ENCODE results near the gene GALNT13.

The GALNT13 gene

DNA sequence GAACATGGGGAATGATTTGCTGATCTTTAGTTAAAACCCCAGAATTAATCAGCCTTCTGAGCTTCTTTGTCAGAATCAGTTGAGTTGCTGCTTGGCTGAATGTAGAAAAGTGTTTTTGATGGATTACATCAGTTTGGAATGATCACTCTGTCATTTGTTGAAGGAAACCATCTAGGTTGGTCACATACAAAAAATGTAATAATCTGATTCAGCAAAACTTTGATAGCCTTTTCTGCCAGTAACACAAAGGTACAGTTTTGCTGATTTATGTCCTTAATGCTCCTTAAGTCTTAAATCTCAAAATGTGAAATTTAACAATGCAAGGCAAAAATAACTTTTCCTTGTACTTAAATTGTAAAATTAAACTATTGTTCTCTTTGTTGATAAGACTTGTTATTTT is 74.3 kb downstream of the GALNT13 start:
- no peak for DNase-seq

DNA sequence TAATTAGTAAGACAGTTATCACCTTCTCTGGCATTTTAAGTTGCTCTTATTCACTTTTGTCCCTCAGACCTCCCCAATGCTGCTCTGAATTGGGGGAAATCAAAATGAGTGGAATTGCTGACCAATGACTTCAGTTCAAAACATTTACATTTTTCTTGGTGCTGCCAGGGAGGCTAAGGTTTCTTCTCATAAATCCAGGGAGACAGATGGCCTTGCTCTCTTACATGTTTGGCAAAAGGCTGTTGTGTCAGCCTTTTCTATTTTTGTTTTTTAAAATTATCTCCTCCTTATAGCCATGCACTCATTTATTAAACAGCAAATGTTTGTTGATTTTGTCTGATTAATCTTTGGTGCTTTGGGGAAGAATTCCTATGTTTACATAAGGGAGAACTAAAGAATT is 82.0 kb downstream of the GALNT13 start:
- no peak for DNase-seq

DNA sequence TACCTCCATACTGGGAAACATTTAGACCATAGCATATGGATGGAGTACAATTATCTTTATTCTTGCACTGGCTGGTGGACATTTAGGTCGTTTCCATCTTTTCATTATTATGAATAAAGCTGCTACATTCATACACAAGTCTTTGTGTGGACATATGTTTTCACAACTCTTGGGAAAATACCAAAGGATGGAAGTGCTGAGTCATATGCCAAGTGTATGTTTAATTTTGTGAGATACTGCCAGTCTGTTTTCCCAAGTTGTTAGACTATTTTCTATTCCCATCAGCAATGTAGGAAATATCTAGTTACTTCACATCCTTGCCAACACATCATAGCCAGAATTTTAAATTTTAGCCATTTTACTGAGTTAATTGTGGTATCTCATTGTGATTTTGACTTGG is 91.5 kb downstream of the GALNT13 start:
- DNase-seq = no peak

DNA sequence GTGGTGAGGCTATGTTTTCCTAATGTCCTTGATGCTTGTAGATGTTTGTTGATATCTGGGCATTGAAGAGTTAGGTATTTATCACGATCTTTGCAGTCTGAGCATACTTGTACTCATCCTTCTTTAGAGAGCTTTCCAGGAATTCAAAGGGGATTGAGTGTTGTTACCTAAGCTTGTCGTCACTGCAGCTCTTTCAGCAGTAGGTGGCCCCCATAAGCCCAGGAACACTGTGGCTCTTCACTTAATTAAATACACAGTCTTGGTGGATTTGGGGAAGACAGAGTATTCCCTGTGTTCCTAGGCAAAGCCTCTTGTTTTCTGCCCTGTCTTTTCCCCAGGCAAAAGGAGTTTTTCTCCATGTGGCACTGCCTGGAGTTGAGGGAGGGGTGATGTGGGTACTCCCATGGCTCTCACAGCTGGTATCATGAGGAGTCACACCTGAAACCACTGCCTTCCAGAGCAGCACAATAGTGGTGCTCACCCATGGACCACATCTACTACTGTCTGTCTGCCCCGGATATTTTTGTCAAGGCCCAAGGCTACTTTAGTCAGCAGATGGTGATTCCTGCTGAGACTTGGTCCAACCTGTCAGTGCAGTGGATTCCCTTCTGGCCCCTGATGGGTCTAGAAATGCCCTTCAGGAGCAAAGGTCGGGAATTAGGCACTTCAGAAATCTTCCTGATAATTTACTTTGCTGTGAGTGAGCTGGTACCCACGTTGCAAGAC is 95.7 kb downstream of the GALNT13 start:
- DNase-seq = no peak

DNA sequence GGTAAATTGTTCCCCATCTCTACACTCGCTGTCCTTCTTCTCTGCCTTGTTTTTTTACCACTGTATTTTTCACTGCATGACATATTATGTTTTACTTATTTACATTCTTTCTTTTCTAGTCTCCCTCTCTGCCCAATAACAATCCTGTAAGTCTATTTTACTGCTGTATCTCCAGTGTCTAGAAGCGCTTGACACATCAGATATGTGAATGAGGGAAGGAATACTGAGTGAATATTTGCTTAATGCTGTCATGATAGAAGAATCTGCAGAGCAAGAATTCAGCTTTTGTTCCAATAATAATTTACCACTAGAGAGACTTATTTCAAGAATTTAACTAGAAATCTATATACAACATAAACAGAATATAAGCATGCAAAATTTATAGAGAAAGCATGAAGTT is 99.5 kb downstream of the GALNT13 start:
- DNase-seq = no peak

DNA sequence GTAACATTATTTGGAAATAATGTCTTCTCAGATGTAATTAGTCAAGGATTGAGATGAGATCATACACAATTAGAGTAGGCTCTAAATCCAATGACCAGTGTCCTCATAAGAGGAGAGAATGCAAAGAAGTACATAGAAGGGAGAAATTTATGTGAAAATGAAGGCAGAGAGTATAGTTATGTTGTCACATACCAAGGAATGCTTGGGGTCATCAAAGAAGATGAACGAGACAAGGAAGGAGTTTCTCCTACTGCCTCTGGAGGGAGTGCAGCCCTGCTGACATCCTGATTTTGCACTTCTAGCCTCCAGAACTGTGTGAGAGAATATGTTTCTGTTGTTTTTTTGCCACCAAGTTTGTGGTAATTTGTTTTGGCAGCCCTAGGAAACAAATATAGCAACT is 100.1 kb downstream of the GALNT13 start:
- no peak for DNase-seq

DNA sequence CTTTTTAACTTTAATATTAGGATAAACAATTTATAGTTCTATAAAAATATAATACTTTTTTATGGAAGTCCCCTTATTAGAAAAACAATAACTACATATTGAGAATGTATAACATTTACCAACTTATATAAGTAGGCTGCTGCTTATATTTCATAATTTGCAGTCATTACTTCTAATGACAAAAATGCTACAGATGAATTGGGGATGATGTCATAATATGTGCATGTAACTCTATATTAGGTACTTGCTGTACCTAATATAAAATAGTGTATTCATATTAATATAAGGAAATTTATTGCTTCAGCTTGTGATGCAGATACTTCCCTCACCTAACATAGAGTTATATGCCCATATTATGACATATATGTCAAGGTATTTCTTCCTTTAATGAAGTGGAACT is 100.7 kb downstream of the GALNT13 start:
- DNase-seq = no peak

DNA sequence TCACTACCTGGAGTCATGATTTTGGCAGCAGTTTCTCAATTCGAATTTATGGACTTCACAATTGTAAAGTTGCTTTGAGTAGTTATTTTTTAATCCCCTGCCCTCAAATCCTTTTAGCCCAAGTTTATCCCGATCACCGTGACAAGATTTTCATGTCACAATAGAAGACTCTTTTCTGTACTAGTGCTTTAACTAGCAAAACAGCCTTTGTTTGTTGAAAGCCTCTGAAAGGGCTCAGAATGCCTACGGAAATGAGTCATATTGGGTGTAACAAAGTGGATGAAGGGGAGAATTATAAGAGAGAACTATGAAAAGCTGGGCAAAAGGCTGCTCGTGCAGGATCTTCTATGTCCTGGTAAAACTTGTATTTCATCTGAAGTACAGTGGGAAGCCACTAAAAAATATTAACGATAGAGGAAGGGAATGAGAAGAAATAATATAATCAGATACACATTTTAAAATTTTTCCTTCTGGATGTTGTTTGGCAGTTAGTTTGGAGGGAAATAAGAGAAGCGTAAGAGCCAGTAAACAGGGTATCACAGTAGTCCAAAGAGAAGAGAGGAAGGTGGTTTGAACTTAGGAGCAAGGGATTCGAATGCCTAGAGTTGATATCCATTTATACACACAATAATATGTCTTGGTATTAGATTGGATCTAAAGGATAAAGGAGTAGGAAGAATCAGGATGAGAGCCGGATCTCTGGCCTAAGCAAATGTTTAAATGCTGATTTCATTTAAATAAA is 114.9 kb downstream of the GALNT13 start:
- DNase-seq = no peak

DNA sequence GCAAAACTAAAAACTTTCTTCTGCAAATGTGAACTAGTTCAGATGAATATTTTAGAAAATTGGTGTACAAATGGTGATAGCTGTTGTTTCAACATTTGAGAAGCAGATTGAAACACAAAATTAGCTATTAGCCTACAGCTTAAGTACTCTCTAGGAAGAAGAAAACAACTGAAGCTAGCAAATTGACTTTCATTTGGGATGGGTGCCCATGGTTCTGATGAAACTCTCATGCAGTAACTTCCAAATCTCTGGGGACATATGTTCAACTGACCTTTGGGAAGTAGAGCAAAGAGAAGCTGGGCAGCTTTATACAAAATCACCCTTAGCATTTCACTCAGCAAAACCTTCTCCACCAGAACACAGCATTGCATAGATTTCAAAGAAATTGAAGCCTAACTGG is 119.0 kb downstream of the GALNT13 start:
- DNase-seq = no peak

DNA sequence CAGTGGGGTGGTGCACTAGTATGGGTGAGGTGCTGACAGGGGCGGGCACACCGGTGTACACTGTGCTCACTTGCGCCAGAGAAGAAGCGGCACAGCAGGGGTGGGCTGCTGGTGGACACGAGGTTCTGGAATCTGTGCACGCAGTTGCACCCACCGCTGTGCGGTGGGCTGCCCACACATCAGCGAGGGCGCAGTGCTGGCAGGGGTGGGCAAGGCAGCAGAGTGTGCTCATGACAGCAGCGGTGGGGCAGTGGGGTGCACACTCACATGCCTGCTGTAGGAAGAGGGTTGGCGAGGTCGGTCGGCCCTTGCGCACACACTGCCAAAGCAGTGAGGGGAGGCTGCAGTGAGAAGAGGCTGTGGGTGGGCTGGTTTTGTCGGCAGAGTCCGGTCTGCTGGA is 141.8 kb downstream of the GALNT13 start:
- DNase-seq = no peak

DNA sequence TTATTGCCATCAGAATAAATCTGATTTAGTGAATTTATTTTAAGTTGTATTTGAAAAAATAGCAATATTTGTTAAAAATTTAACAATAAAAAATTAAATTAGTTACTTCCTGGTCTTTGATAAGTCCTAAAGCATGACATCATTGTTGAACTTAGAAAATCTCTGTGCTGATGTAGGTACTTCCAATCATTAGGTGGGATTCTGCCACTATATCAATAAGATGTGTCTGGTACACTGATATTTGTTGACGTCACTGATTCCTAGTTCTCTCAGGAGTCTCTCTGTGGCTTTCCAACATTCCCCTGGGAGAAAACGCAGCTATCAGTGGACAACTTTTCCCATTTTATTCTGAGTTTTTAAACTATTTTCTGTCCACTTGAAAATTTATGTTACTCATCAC is 143.5 kb downstream of the GALNT13 start:
- no peak for DNase-seq

DNA sequence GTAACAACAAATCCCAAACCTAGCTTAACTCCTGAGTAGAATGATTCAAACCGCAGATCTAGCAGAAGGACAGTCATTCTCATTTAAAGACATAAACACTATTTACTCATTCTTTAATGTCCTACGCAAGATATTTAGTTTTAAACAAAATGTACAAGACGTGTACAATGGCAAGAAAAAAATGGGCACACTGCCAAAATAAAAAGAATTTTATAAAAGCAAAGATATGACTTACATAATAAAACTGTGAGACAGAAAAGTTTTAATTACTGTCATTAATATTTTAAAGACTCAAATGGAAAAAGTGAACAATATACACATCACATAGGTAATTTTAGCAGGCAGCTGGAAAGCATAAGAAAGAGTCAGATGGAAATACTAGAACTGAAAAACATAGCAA is 157.8 kb downstream of the GALNT13 start:
- DNase-seq = no peak

DNA sequence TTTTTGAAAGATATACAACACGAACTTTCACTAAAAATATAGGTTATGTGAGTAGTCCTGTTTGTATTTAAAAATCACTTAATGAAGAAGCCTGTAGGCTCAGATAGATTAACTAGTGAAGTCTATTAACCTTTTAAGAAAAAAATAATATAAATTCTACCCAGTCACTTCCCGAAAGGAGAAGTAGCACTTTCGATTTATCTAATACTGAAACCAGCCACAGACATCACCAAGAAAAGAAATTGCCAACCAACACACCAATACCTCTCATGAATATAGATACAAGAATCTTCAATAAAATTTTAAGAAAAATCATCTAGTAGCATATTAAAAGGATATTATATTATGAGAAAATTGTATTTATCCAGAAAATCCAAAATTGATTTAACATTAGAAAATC is 160.5 kb downstream of the GALNT13 start:
- no peak for DNase-seq

DNA sequence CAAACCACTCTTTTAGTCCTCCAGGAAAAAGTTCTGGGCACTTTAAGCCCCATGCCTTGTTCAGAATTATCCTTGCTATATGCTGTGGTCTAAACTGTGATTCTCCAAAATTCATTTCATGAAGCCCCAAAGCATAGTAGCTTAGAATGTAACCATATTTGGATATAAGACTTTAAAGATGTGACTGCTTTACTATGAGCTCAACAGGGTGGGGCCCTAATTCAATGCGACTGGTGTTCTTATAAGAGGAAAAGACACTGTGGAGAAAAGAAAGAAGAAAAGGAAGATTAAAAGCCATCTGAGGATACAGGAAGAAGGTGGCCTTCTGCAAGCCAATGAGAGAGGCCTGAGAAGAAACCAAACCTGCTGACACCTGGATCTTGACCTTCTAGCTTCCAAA is 174.8 kb downstream of the GALNT13 start:
- DNase-seq = no peak

DNA sequence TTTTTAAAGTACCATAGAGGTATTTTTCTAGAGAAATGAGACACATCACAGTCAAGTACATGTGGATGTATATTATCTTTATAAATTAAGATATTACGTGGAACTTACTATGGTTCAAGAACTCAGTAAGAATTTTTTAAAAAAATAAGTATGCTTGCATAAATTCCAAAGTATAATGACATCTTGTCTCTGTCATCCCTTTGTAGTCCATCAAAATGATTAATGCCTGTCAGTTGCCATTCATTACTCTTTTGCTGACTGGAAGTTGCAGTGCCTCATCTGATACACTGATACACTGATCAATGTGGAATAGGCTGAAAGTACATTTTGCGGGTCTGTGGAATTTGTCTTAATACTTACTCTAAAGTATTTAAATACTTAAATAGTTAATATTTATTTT is 177.2 kb downstream of the GALNT13 start:
- no peak for DNase-seq

DNA sequence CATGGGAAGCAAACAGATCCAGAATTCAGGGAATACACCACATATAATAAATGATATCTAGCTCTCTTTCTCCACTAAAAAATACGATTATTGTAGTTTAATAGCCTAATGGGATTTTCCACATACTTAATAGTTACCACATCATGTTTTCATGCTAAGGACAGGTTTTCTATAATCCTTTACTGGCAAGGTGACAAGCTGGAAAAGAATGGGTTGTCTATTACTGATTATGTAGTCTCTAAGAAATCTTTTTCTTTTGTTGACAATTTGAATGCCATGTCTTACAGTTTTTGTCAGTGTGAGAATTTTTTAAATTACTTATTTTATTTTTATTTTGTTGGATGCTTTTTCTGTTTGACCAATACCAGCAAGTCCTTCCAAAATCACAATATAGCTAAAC is 177.8 kb downstream of the GALNT13 start:
- no peak for DNase-seq

DNA sequence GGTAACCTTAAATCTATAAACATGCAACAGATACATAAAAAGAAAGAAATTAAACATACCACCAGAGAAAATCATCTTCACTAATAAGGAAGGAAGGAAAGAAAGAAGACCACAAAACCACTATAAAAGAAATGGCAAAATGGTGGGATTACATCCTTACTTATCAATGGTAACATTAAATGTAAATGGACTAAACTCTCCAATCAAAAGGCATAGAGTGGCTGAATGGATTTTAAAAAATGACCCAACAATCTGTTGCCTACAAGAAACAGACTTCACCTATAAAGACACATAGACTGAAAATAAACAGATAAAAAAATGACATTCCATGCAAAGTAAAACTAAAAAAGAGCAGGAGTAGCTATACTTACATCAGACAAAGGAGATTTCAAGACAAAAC is 195.4 kb downstream of the GALNT13 start:
- DNase-seq = no peak

DNA sequence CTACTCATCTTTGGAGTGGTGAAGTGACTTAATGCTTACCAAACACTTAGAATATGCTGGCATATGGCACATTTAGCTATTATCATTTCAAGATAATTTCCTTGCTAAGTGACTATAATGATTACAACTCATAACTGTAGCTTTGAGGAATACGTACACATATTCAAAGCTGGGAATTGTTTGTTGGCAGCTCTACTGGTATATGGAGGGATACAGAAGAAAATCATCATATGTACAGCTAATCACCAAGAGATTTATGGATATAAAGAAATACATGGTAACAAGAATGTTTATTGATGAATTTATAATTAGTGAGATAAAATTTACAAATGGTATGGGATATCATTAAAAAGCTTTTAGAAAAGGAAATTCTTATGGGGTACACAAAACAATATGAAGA is 207.2 kb downstream of the GALNT13 start:
- DNase-seq = no peak

DNA sequence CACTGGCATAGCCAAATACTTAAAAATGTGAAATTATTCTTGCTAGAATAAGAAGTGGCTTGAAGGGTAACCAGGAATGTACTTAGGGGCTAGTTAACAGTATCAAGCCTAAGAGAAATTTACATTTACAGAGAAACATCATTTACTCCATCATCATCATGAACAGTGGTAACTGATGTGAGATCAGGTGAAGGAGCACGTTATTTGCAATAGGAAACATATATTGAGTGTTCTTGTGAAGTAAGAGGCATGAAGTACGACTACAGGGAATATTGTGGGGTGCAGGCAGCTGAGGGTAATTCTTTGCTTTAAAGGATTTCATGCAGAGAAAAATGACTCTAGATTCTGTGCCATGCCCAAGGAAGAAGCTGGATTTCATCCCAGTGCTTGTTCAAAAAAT is 220.8 kb downstream of the GALNT13 start:
- no peak for DNase-seq

DNA sequence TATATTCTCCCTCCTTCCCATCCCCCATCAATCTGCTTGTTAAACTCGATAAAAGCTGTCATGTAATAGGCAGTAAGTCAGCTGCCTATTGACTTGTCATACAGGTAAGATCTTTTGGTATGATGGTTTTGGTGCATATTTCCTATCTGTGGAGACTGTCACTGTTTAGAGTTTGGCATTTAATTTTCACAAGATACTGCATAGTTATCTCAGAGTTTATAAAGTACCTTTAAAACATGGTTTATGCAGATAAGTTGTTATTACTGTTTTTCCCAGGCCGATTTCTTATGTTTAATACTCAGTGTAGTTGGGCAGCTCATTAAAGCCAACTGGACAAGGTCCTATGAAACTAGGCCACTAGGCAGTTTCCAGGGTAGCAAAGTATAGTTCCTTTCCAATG is 222.1 kb downstream of the GALNT13 start:
- no peak for DNase-seq

DNA sequence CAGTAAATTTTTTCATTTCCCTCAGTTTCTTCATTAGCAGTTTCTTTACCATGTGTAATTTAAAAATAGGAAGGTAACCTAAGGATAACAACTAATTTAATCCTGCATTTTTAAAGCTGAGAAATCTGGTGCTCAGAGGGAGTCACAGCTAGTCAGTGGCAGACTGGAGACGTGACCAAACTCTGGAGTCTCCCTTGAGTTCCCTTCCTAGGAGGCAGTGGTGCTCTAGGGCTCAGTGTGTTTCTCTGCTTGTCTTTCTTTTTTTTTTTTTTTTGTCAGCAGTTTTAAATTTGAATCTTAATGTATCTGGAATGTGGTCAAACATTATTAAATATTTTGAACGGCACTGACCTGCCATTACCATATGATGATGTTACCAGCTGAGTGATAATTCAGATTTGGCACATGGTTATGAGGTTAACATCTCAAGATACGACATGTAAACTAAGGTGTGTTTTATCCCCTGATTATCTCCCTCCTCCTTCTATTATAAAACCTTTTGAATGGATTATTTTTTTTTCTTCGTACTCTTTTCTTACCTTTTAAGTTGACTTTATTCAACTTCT is 226.2 kb downstream of the GALNT13 start:
- no peak for DNase-seq

DNA sequence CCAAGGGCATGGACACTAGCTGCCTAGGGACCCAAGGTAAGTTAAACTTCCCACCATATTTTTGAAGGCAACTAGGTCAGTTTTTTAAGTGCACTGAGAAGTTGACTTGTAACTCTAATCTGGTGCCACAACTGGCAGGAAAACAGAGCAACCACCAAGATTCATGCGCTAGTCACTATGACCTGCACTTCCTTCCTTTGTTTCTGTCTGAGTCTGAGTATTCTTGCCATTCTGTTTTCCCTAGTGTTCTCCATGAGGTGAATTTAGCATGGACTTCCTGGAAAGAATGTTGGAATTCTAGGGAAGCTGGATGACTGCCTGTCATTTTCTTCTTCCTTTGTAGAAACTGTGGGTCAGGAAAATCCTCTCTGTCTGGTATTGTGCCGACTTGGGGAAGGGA is 249.0 kb downstream of the GALNT13 start:
- no peak for DNase-seq

DNA sequence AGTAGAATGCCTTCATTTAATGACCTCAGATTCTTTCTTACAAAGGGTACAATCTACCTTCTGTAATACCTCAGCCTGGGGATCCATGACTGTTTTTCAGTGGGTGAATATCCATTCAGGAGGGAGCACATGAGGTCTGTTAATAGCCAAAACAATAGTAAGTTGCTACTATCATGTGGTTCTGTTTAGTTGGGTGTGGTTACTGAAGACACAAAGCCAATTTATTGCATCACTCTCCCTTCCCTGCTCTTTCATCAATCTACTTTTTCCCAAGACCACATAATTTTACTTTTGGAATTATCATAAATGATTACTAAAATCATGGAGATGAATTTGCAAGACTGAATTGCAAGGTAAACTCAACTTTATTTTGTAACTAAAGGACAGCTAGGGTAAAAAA is 254.2 kb downstream of the GALNT13 start:
- DNase-seq = no peak

DNA sequence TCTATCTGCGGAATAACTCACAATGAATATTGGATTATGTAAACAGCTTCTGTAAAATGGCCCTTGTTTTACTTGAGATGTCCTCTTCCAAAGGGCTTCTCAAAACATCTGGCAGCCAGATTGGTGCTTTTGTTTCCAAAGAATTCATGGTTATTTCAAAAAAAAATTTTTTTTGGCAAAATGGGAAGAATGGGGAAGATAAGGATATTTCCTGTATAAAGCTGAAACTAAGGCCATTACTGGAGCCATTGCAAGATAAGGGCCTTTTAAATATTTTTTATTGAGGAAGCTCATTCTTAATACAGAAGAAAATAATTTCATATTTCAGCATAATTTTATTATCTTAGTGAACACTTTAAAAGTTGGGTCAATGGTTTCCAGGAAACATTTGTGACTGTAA is 259.1 kb downstream of the GALNT13 start:
- DNase-seq = no peak

DNA sequence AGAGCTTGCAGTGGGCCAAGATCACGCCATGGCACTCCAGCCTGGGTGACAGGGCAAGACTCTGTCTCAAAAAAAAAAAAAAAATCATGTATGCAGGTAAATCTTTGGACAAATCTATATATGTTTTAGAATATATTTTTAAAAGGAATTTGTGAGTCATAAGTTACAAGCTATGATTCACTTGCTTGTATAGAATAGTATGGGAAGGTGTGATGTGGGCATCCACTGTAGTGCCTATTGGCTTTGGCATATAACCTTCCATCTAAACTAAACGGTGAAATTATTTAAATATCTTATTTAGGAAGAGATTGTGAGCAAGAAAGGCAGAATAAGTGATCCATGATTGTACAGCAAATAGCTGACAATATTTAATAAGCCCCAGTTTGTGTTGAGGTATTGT is 261.1 kb downstream of the GALNT13 start:
- no peak for DNase-seq

All from effector CD8-positive, alpha-beta T cell (primary cell).